IPS-NIHi11 (cell line): Measurements from ENCODE around the gene RNF169.

Experiments
- DNase-seq: peaks from one replicate; pipeline ENCODE4 v3.0.0; 2012; ENCODE audit warnings: mixed read lengths, low spot score

The RNF169 gene

GRCh38 chr11:74748211-74749126, at the start of gene RNF169:
Gene RNF169 (plus strand): TSS chr11:74748849. CDS start chr11:74748881, 32 bp downstream.
- DNase-seq = peak; percentile 97

- no peak for DNase-seq
Measured at GRCh38 chr11:74699615-74700396, 48.8 kb upstream of the RNF169 start.

GRCh38 chr11:74701351-74701750, 47.3 kb upstream of the RNF169 start:
- peak; percentile 61 for DNase-seq

GRCh38 chr11:74702383-74703007, 46.2 kb upstream of the RNF169 start:
- peak; percentile 86 for DNase-seq

GRCh38 chr11:74703211-74703610, 45.4 kb upstream of the RNF169 start:
- no peak for DNase-seq

GRCh38 chr11:74707182-74707581, 41.5 kb upstream of the RNF169 start:
- DNase-seq = no peak

- DNase-seq = no peak
Measured at GRCh38 chr11:74707602-74708510, 40.8 kb upstream of the RNF169 start.

GRCh38 chr11:74709175-74709574, 39.5 kb upstream of the RNF169 start:
- DNase-seq = no peak

- DNase-seq = no peak
Measured at GRCh38 chr11:74710281-74710938, 38.2 kb upstream of the RNF169 start.

- DNase-seq = no peak
Measured at GRCh38 chr11:74713686-74714085, 35.0 kb upstream of the RNF169 start.

- no peak for DNase-seq
Measured at GRCh38 chr11:74714904-74715303, 33.7 kb upstream of the RNF169 start.

- DNase-seq = no peak
Measured at GRCh38 chr11:74717221-74717969, 31.3 kb upstream of the RNF169 start.

- DNase-seq = no peak
Measured at GRCh38 chr11:74719011-74719410, 29.6 kb upstream of the RNF169 start.

- DNase-seq = no peak
Measured at GRCh38 chr11:74720596-74721478, 27.8 kb upstream of the RNF169 start.

GRCh38 chr11:74721479-74721835, 27.2 kb upstream of the RNF169 start:
- no peak for DNase-seq

- no peak for DNase-seq
Measured at GRCh38 chr11:74723511-74723910, 25.1 kb upstream of the RNF169 start.

- no peak for DNase-seq
Measured at GRCh38 chr11:74725701-74726100, 22.9 kb upstream of the RNF169 start.

- peak; percentile 93 for DNase-seq
Measured at GRCh38 chr11:74726547-74727182, 22.0 kb upstream of the RNF169 start.

- no peak for DNase-seq
Measured at GRCh38 chr11:74729397-74729796, 19.3 kb upstream of the RNF169 start.
